HG03439 (cell line): ENCODE data around the gene TUBE1.

Experiments
- ATAC-seq: cut with Tn5 transposase; IDR thresholded peaks from one replicate; pipeline ENCODE4 v1.9.1; 2021; ENCODE audit warnings: mild to moderate bottlenecking, moderate library complexity; ENCODE audit not compliant: unreplicated experiment

Gene TUBE1

DNA sequence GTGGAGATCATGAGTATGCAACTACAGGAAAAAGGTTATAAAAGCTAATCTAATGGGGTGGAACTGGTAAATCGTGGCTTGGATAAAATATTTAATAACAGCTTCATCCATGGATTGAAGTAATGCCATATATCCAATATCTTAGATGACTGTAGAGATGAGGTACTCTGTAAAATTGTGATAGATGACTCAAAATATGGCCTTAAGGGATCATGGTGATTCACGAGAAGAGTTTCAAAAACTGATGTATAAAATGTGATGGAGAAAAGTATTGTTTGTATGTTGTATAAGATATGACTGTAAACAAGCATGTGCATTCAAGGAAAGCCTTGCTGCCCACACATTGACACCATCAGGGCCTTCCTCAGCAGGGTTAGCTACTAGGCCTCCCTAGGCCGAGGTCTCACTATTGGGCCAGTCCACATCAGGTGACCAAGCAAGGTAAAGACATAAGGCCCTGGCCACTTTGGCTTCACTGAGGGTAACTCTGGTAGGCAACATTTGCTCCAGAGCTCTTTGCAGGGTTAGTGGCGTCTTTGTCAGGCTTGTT, 51.1 kb downstream of the TUBE1 start:
- no peak for ATAC-seq

- no peak for ATAC-seq
Measured at GRCh38 chr6:112034616-112034995, 52.7 kb downstream of the TUBE1 start.

GRCh38 chr6:112033791-112034615, 53.3 kb downstream of the TUBE1 start:
- no peak for ATAC-seq

- ATAC-seq = no peak
Measured at GRCh38 chr6:112032728-112033127, 54.6 kb downstream of the TUBE1 start.

DNA sequence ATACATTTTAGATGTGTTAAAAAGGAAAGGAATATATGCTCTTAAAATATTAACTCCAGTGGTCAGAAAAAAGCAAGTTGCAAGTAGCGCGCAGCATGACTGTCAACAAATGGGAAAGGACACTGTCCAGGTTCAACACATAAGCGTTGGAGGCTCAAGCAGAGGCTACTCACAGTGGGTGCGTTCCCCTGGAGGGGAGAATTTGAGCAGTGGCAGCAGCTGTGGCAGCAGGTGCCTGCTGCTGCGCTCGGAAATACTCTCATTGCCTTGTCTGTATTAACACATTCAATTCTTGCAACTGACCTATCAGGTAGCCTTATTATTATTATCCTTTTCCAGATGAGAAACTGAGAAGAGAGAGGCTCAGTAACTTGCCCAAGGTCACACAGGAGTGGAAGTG, 55.3 kb downstream of the TUBE1 start:
- ATAC-seq = no peak

GRCh38 chr6:112030961-112031660, 56.2 kb downstream of the TUBE1 start:
- no peak for ATAC-seq

DNA sequence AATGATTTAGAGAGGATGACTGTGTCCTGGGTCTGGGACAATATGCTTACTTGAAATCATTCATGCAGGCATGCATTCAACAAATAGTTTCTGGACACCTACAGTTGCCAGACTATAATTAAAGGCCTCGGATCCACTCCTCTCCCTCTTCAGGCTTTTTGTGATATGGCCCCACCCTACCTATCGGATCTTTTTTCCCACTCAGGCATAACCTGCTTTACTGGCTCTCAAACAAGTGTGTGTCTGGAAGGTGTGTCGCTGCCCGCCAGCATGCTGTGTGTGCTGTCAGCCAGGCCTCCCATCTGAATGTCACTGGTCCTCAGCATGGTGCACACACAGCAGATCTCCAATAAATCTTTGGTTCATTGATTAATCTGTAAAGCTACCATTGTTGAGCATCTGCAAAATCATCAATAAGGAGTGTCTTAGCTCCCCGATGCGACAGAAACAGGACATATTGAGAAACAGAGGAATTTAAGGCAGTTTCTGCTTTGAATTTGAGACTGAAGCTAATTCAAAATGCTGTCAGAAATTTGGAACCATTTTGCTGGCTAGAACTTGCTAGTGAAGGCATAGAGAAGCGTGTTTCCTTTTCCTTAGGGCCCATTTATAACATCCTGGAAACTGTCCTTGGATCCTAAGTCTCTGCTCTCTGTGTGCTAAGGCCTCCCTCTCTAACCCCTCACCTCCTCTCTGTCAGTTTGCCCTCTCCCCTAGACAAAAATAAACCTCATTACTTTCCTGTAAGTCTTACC, 56.9 kb downstream of the TUBE1 start:
- no peak for ATAC-seq

DNA sequence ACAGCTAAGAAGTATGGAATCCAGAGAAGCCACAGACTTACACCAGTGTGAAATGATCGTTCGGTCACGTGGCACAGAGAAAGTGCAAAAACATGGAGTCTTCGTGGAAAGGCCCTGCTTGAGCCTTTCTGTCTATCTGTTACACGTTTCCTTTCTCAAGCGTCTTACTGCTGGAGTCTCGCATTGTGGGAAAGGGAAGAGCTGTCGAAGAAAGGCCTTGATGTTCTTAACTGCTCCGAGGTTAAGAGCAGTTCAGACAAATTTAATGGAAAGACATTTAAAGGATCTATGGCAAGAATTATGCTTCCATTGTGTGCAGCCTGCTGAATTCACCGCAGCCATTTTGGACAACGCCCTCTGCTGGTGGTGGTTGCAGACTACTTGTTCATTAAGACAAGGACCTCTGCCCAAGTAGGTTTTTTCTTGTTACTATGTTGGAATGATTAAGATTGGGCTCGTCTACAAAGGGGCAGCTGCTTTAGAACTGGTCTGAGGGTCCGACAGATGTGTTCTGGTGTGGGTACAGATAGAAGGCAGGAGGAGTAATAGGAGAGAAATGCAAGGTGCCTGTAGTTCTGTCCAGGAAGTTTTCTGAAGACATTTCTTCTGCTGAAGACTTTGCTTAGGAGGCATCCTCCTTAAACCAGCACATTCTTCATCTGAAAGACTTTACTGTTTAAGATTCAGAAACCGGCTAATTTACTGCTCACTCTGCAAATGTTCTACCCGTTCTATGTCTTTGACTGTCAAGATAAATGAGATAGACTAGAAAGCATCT, 58.0 kb downstream of the TUBE1 start:
- ATAC-seq = no peak

DNA sequence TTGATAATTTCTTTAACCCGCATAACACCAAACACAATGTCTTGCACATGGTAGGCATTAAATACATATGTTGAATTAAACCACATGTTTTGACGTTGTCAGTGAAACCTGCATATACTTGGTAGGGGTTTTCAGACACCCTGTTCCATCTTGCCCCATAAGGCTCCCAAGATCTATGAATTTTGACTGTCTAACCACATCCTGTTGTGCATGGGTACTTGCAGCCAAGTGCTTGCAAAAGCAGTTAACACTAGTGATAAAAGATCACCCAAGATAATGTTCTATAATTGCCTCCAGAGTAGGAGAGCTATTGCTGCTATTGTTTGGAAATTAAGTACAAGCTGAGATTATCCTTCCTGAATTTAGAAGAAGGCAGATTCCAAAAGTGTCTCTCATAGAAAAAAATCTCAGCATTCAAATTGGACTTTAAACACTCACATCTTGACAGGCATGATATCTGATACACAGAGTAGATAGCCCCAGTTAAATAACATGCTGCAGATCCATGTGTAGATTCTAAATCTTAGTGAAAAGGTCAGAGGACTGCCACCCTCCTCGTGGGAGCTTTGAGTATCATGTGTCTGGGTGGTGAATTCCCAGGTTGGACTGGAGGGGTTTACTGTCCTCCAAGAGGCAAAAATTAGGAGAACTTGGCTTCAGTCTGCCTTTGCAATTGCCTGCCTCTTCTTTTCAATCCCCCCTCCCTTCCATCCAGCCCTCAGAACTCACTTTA, 59.2 kb downstream of the TUBE1 start:
- ATAC-seq = no peak

GRCh38 chr6:112026933-112027332, 60.3 kb downstream of the TUBE1 start:
- no peak for ATAC-seq

DNA sequence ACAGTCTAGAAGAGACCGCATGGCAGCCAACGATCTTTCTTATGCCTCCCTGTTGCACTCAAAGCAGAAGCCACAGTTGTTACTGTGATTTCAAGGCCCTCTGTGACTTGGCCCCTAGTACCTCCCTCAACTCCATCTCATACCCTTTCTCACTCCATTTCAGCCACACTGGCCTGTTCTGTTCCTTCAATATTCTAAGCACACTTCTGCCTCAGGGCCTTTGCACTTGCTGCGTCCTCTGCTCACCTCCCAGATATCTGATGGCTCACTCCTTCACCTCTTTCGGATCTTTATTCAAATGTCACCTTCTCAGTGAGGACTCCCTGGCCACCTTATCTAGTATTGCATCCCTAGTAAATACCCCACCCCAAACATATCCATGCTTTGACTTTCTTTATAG, 62.8 kb downstream of the TUBE1 start:
- ATAC-seq = no peak

DNA sequence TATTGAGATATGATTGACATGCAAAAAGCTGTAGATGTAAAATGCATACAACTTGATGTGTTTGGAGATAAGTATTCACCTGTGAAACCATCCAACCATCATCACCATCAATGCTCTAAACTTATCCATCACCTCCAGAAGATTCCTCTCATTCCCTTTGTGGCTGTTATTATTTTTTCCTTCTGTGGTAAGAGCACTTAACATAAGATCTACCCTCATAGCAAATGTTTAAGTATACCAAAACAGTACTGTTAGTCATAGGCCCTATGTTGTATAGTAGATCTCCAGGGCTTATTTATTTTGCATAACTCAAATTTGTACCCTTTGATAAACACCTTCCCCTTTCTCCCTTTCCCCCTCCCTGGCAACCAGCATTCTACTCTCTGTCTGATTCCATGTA, 64.5 kb downstream of the TUBE1 start:
- ATAC-seq = no peak

- no peak for ATAC-seq
Measured at GRCh38 chr6:112021691-112022310, 65.5 kb downstream of the TUBE1 start.
